Ishikawa (cell line): ENCODE results near the gene GALNT9.

ENCODE experiments used
- CEBPB ChIP-seq: IDR thresholded peaks from 2 replicates; pipeline ENCODE4 v1.6.1; 2012
- EGR1 ChIP-seq: IDR thresholded peaks from 2 replicates; pipeline ENCODE4 v1.6.1; 2012
- EP300 ChIP-seq: IDR thresholded peaks from 2 replicates; pipeline ENCODE4 v1.6.1; 2012; ENCODE audit warnings: borderline replicate concordance
- FOXM1 ChIP-seq: IDR thresholded peaks from 2 replicates; pipeline ENCODE4 v1.6.1; 2012; ENCODE audit warnings: low read depth, borderline replicate concordance
- NFIC ChIP-seq: IDR thresholded peaks from 2 replicates; pipeline ENCODE4 v1.6.1; 2012
- RAD21 ChIP-seq: IDR thresholded peaks from 2 replicates; pipeline ENCODE4 v1.6.1; 2012; ENCODE audit warnings: low read depth
- TAF1 ChIP-seq: IDR thresholded peaks from 2 replicates; pipeline ENCODE4 v1.6.1; 2012; ENCODE audit warnings: low read depth, mild to moderate bottlenecking
- TCF12 ChIP-seq: IDR thresholded peaks from 2 replicates; pipeline ENCODE4 v1.6.1; 2012; ENCODE audit warnings: low read depth
- TEAD4 ChIP-seq: IDR thresholded peaks from 2 replicates; pipeline ENCODE4 v1.6.1; 2012
- YY1 ChIP-seq: IDR thresholded peaks from 2 replicates; pipeline ENCODE4 v1.6.1; 2012; ENCODE audit warnings: low read depth
- TF ChIP-seq, protein P1 (sequence below): IDR thresholded peaks from 2 replicates; pipeline ENCODE4 v1.6.1; 2012
- TF ChIP-seq, protein P2 (sequence below): IDR thresholded peaks from 2 replicates; pipeline ENCODE4 v1.6.1; 2012; ENCODE audit warnings: low read depth, mild to moderate bottlenecking
- TF ChIP-seq, protein P3 (sequence below): IDR thresholded peaks from 2 replicates; pipeline ENCODE4 v1.6.1; 2012

DNA sequence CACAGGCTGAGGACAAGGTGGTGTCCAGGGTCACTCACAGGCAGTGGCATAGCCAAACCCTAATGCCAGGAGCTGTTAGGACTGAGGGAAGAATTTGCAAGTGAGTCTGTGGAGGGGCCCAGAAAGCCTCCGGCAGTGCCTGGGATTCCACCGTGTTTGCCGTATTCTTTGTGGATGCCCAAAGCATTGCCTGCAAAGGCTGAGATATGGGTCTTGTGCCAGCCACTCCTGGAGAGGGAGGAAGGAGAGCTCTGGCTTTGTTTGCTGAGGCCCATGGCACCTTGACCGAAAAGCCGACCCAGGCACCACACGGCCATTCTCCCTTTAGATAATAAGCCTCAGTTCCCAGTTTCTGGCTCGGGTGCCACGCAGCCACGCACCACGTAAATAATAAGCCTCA lies 35.8 kb upstream of the GALNT9 start:
- TF ChIP-seq, protein P1, sequence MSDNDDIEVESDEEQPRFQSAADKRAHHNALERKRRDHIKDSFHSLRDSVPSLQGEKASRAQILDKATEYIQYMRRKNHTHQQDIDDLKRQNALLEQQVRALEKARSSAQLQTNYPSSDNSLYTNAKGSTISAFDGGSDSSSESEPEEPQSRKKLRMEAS, result no peak
- no peak for TF ChIP-seq TCF12
- no peak for TF ChIP-seq EP300
- TF ChIP-seq TAF1, result no peak
- no peak for TF ChIP-seq CEBPB
- TF ChIP-seq TEAD4, result no peak
- no peak for TF ChIP-seq EGR1
- TF ChIP-seq, protein P2, sequence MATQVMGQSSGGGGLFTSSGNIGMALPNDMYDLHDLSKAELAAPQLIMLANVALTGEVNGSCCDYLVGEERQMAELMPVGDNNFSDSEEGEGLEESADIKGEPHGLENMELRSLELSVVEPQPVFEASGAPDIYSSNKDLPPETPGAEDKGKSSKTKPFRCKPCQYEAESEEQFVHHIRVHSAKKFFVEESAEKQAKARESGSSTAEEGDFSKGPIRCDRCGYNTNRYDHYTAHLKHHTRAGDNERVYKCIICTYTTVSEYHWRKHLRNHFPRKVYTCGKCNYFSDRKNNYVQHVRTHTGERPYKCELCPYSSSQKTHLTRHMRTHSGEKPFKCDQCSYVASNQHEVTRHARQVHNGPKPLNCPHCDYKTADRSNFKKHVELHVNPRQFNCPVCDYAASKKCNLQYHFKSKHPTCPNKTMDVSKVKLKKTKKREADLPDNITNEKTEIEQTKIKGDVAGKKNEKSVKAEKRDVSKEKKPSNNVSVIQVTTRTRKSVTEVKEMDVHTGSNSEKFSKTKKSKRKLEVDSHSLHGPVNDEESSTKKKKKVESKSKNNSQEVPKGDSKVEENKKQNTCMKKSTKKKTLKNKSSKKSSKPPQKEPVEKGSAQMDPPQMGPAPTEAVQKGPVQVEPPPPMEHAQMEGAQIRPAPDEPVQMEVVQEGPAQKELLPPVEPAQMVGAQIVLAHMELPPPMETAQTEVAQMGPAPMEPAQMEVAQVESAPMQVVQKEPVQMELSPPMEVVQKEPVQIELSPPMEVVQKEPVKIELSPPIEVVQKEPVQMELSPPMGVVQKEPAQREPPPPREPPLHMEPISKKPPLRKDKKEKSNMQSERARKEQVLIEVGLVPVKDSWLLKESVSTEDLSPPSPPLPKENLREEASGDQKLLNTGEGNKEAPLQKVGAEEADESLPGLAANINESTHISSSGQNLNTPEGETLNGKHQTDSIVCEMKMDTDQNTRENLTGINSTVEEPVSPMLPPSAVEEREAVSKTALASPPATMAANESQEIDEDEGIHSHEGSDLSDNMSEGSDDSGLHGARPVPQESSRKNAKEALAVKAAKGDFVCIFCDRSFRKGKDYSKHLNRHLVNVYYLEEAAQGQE, result no peak
- TF ChIP-seq YY1, result no peak
- no peak for TF ChIP-seq RAD21
- TF ChIP-seq NFIC, result no peak
- no peak for TF ChIP-seq FOXM1
- TF ChIP-seq, protein P3, sequence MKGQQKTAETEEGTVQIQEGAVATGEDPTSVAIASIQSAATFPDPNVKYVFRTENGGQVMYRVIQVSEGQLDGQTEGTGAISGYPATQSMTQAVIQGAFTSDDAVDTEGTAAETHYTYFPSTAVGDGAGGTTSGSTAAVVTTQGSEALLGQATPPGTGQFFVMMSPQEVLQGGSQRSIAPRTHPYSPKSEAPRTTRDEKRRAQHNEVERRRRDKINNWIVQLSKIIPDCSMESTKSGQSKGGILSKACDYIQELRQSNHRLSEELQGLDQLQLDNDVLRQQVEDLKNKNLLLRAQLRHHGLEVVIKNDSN, result no peak
